ENCODE measurements around the gene ADGRE3. TPM values are rescaled to one million over a fixed set of nuclear protein-coding genes. Genes with fewer than 3 reads are reported as not detected.

ADGRE3 gene
- total and polyA plus RNA-seq, 2 experiments from 2014 or later = not detected

DNA sequence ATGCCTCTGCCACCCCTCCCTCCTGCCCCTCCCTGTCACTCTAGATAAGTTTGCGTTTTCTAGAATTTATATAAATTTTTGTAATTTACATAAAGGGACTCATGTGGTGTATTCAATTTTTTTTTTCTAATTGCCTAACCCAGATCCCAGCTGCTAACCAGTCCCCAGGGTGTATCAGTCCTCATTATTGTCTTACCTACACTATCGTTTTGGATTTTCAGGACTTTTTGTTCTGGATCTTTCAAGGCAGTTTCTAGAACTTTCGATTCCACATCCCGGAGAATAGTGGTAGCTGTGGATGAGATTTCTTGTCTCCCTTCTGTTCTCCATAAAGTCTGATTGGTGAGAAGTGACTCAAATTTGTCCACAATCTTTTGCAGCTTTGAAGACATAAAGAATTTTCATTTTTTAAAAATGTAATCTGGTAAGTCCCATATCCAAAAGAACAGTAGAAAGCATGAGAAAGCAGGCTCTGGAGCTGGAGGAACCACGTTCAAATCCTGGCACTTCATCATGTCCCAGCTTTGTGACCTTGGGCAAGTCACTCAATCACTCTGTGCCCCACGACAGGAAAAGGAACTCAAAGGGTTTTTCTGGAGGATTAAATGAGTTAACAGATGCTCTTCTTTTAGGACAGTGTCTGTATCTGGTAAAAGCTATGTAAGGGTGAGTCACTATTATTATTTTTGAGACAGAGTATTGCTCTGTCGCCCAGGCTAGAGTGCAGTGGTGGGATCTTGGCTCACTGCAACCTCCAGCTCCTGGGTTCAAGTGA, 19.7 kb downstream of the ADGRE3 start:
- no peaks in the 10 kb centered on the region for H3K79me2 ChIP-seq (ENCODE audit: insufficient read depth)
- no peak overlapping the region for H3K27ac ChIP-seq
- no peak overlapping the region for H3K4me3 ChIP-seq
- no peak for DNase-seq
- in situ Hi-C loops (cut with MboI) = no loop called here
- TF ChIP-seq EZH2 (IDR thresholded peaks at IDR 0.05; ENCODE audit: insufficient read depth, poor library complexity, severe bottlenecking) = no peak
- TF ChIP-seq EZH2phosphoT487 (IDR thresholded peaks at IDR 0.05; ENCODE audit: insufficient read depth, low read depth) = no peak
- H3K36me3 ChIP-seq (ENCODE audit: low read depth) = no peaks in the 10 kb centered on the region
- no peaks in the 10 kb centered on the region for H3K27me3 ChIP-seq (replicated peaks; ENCODE audit: insufficient read depth)
- no peak overlapping the region for H3K4me2 ChIP-seq (ENCODE audit: unreplicated experiment)
- no peaks in the 10 kb centered on the region for H4K20me1 ChIP-seq (ENCODE audit: insufficient read depth)
- H3K9me3 ChIP-seq (ENCODE audit: low read depth) = no peaks in the 10 kb centered on the region
- no peaks in the 10 kb centered on the region for H3K4me1 ChIP-seq (ENCODE audit: insufficient read depth)
- no peaks in the 10 kb centered on the region for H3K9me2 ChIP-seq (ENCODE audit: insufficient read depth)
- WGBS, 2 experiments (ENCODE audit: low coverage in 1 of 2, low lambda C conversion rate in 2 of 2, missing lambda C conversion rate in 2 of 2) = 20 to 28% methylated on average over 7 of the region's 7 CpGs
- no peak overlapping the region for H2AFZ ChIP-seq
- no peak overlapping the region for H3K9ac ChIP-seq
- H3F3A ChIP-seq (ENCODE audit: insufficient read depth) = no peaks in the 10 kb centered on the region

DNA sequence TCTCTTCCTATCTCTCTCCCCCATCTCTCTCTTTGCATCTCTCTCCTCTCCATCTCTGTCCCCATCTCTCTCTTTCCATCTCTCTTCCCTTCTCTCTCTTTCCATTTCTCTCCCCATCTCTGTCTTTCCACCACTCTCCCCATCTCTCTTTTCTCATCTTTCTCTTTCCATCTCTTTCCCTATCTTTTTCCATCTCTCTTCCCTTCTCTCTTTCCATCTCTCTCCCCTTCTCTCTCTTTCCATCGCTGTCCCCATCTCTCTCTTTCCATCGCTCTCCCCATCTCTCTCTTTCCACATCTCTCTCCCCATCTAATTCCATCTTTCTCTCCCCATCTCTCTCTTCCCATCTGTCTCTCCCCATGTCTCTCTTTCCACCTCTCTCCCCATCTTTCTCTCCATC, 24.5 kb downstream of the ADGRE3 start:
- no peak for TF ChIP-seq EZH2phosphoT487 (IDR thresholded peaks at IDR 0.05; ENCODE audit: insufficient read depth, low read depth)
- no peak for TF ChIP-seq EZH2 (IDR thresholded peaks at IDR 0.05; ENCODE audit: insufficient read depth, poor library complexity, severe bottlenecking)
- H3K4me3 ChIP-seq = no peak overlapping the region
- H3K27me3 ChIP-seq (replicated peaks; ENCODE audit: insufficient read depth) = no peaks in the 10 kb centered on the region
- H3K4me1 ChIP-seq (ENCODE audit: insufficient read depth) = no peaks in the 10 kb centered on the region
- no peaks in the 10 kb centered on the region for H3K36me3 ChIP-seq (ENCODE audit: low read depth)
- DNase-seq = no peak
- WGBS, 2 experiments (ENCODE audit: low coverage in 1 of 2, low lambda C conversion rate in 2 of 2, missing lambda C conversion rate in 2 of 2) = 40 to 60% methylated on average over 1 to 2 of the region's 2 CpGs
- H3K79me2 ChIP-seq (ENCODE audit: insufficient read depth) = no peaks in the 10 kb centered on the region
- H3F3A ChIP-seq (ENCODE audit: insufficient read depth) = no peaks in the 10 kb centered on the region
- no peaks in the 10 kb centered on the region for H4K20me1 ChIP-seq (ENCODE audit: insufficient read depth)
- H3K4me2 ChIP-seq (ENCODE audit: unreplicated experiment) = no peak overlapping the region
- no peak overlapping the region for H3K9ac ChIP-seq
- in situ Hi-C loops (cut with MboI) = no loop called here
- H3K27ac ChIP-seq = no peak overlapping the region
- no peaks in the 10 kb centered on the region for H3K9me2 ChIP-seq (ENCODE audit: insufficient read depth)
- H2AFZ ChIP-seq = no peak overlapping the region
- H3K9me3 ChIP-seq (ENCODE audit: low read depth) = no peaks in the 10 kb centered on the region

DNA sequence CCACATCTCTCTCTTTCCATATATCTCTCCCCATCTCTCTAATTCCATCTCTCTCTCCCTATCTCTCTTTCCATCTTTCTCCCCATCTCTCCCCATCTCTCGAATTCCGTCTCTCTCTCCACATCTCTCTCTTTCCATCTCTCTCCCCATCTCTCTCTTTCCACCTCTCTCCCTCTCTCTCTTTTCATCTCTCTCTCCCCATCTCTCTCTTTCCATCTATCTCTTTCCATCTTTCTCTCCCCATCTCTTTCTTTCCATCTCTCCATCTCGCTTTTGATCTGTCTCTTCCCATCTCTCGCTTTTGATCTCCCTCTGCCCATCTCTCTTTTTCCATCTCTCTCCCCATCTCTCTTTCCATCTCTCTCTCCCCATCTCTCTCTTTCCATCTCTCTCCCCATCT, 25.6 kb downstream of the ADGRE3 start:
- Histone ChIP-seq H3K4me3 (no peak overlapping the region), H3K9ac (no peak overlapping the region), H2AFZ (no peak overlapping the region), H3K4me2 (ENCODE audit: unreplicated experiment) (no peak overlapping the region), H3K4me1 (ENCODE audit: insufficient read depth) (no peaks in the 10 kb centered on the region), H3K27ac (no peak overlapping the region), H3K36me3 (ENCODE audit: low read depth) (no peaks in the 10 kb centered on the region), H3F3A (ENCODE audit: insufficient read depth) (no peaks in the 10 kb centered on the region), H3K9me3 (ENCODE audit: low read depth) (no peaks in the 10 kb centered on the region), H3K9me2 (ENCODE audit: insufficient read depth) (no peaks in the 10 kb centered on the region), H3K27me3 (replicated peaks; ENCODE audit: insufficient read depth) (no peaks in the 10 kb centered on the region), H4K20me1 (ENCODE audit: insufficient read depth) (no peaks in the 10 kb centered on the region), H3K79me2 (ENCODE audit: insufficient read depth) (no peaks in the 10 kb centered on the region)
- TF ChIP-seq EZH2phosphoT487 (IDR thresholded peaks at IDR 0.05; ENCODE audit: insufficient read depth, low read depth) (no peak), EZH2 (IDR thresholded peaks at IDR 0.05; ENCODE audit: insufficient read depth, poor library complexity, severe bottlenecking) (no peak)
- 28 to 76% methylated on average over 3 to 4 of the region's 4 CpGs for whole genome bisulfite sequencing, 2 experiments (ENCODE audit: low coverage in 1 of 2, low lambda C conversion rate in 2 of 2, missing lambda C conversion rate in 2 of 2)
- in situ Hi-C loops (cut with MboI) = no loop called here
- DNase-seq = no peak

DNA sequence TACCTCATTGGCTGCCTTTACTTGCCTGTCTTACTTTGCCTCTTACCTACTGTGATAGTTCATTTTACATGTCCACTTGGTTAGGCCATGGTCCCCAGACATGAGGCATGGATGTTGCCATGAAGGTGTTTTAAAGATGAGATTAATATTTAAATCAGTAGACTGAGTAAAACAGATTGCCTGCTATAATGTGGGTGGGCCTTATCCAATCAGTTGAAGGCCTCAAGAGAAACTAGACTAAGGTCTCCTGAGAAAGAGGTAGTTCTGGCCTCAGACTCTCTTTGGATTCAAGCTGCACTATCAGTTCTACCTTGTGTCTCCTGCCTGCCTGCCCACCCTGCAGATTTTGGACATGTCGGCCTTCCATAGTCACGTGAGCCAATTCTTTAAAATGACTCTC, 26.1 kb downstream of the ADGRE3 start:
- Histone ChIP-seq H4K20me1 (ENCODE audit: insufficient read depth) (no peaks in the 10 kb centered on the region), H3K9me3 (ENCODE audit: low read depth) (no peaks in the 10 kb centered on the region), H2AFZ (no peak overlapping the region), H3K4me3 (no peak overlapping the region), H3K9ac (no peak overlapping the region), H3K27me3 (replicated peaks; ENCODE audit: insufficient read depth) (no peaks in the 10 kb centered on the region), H3K4me1 (ENCODE audit: insufficient read depth) (no peaks in the 10 kb centered on the region), H3K4me2 (ENCODE audit: unreplicated experiment) (no peak overlapping the region), H3K9me2 (ENCODE audit: insufficient read depth) (no peaks in the 10 kb centered on the region), H3K27ac (no peak overlapping the region), H3F3A (ENCODE audit: insufficient read depth) (no peaks in the 10 kb centered on the region), H3K36me3 (ENCODE audit: low read depth) (no peaks in the 10 kb centered on the region), H3K79me2 (ENCODE audit: insufficient read depth) (no peaks in the 10 kb centered on the region)
- 43 to 60% methylated on average over 1 to 2 of the region's 2 CpGs for WGBS, 2 experiments (ENCODE audit: low coverage in 1 of 2, low lambda C conversion rate in 2 of 2, missing lambda C conversion rate in 2 of 2)
- no peak for DNase-seq
- no peak for TF ChIP-seq EZH2 (IDR thresholded peaks at IDR 0.05; ENCODE audit: insufficient read depth, poor library complexity, severe bottlenecking)
- no peak for TF ChIP-seq EZH2phosphoT487 (IDR thresholded peaks at IDR 0.05; ENCODE audit: insufficient read depth, low read depth)
- in situ Hi-C loops (cut with MboI) = no loop called here

Data from GM23248 (cell line).